ENCODE data around the gene VIM. TPM values are rescaled to one million over a fixed set of nuclear protein-coding genes. Genes with fewer than 3 reads are reported as not detected.
"Not testable (repeated sequence)": the region's sequence is repeated elsewhere in the genome, so short reads cannot be mapped to it uniquely, and the experiment has no call there.

Gene VIM
- total RNA-seq, 2 donors from 2014 or later, result 1,022 to 1,600 TPM

- no peak for TF ChIP-seq CTCF (IDR thresholded peaks at IDR 0.05)
- Histone ChIP-seq H3K27ac (no peak overlapping the region), H3K4me3 (no peak overlapping the region), H3K4me1 (no peaks in the 10 kb centered on the region), H3K27me3 (no peaks in the 10 kb centered on the region), H3K9me3 (peaks cover 8 to 33% of the 10 kb centered on the region in 2 donors), H3K36me3 (no peaks in the 10 kb centered on the region)
- no peak for DNase-seq (ENCODE audit: low spot score)
Measured at GRCh38 chr10:17262502-17262901, 34.5 kb downstream of the VIM start.

- H3K27me3 ChIP-seq, result no peaks in the 10 kb centered on the region
- no peak overlapping the region for H3K27ac ChIP-seq
- H3K4me1 ChIP-seq, result no peaks in the 10 kb centered on the region
- H3K4me3 ChIP-seq, result no peak overlapping the region
- no peak for DNase-seq (ENCODE audit: low spot score)
- no peak for TF ChIP-seq CTCF (IDR thresholded peaks at IDR 0.05)
- no peaks in the 10 kb centered on the region for H3K36me3 ChIP-seq
- peaks cover 8 to 33% of the 10 kb centered on the region in 2 donors for H3K9me3 ChIP-seq
Measured at GRCh38 chr10:17263580-17263979, 35.5 kb downstream of the VIM start.

- H3K27me3 ChIP-seq, result no peaks in the 10 kb centered on the region
Measured at GRCh38 chr10:17265468-17265867, 37.4 kb downstream of the VIM start.

GRCh38 chr10:17266549-17266948 is 38.5 kb downstream of the VIM start:
- H3K9me3 ChIP-seq, result peaks cover 8 to 30% of the 10 kb centered on the region in 2 donors
- not testable (repeated sequence) for H3K27ac ChIP-seq; DNase-seq (ENCODE audit: low spot score); H3K4me1 ChIP-seq; H3K4me3 ChIP-seq; H3K36me3 ChIP-seq; H3K27me3 ChIP-seq

More at GRCh38 chr10:17265468-17265867, 37.4 kb downstream of the VIM start:
- peaks cover 8 to 33% of the 10 kb centered on the region in 2 donors for H3K9me3 ChIP-seq
- H3K4me3 ChIP-seq, result no peak overlapping the region
- no peak for DNase-seq (ENCODE audit: low spot score)
- H3K4me1 ChIP-seq, result no peaks in the 10 kb centered on the region
- TF ChIP-seq CTCF (IDR thresholded peaks at IDR 0.05), result no peak
- no peak overlapping the region for H3K27ac ChIP-seq
- H3K36me3 ChIP-seq, result no peaks in the 10 kb centered on the region

GRCh38 chr10:17272648-17273047 is 44.6 kb downstream of the VIM start:
- TF ChIP-seq CTCF (IDR thresholded peaks at IDR 0.05), result no peak
- no peaks in the 10 kb centered on the region for H3K27me3 ChIP-seq
- H3K4me3 ChIP-seq, result no peak overlapping the region
- no peaks in the 10 kb centered on the region for H3K4me1 ChIP-seq
- no peaks in the 10 kb centered on the region for H3K9me3 ChIP-seq
- no peak for DNase-seq (ENCODE audit: low spot score)
- no peaks in the 10 kb centered on the region for H3K36me3 ChIP-seq
- no peak overlapping the region for H3K27ac ChIP-seq

GRCh38 chr10:17273403-17273802 is 45.4 kb downstream of the VIM start:
- Histone ChIP-seq H3K9me3 (no peaks in the 10 kb centered on the region), H3K27ac (no peak overlapping the region), H3K4me1 (no peaks in the 10 kb centered on the region), H3K4me3 (no peak overlapping the region), H3K27me3 (no peaks in the 10 kb centered on the region), H3K36me3 (no peaks in the 10 kb centered on the region)
- TF ChIP-seq CTCF (IDR thresholded peaks at IDR 0.05), result no peak
- DNase-seq (ENCODE audit: low spot score), result no peak
